SHP77 (cell line): ENCODE data around the gene HERC2.
"Not testable (repeated sequence)": the region's sequence is repeated elsewhere in the genome, so short reads cannot be mapped to it uniquely, and the experiment has no call there.

ENCODE experiments used
- DNase-seq, 2 experiments: peaks; one replicate each; lab custom pipeline; 2025; lab: John Stamatoyannopoulos, UW

Gene HERC2

GRCh38 chr15:28322129-28322588, at the start of gene HERC2:
Gene HERC2 (minus strand): TSS chr15:28322179. CDS start chr15:28321433, 746 bp downstream.
- not testable (repeated sequence) for DNase-seq

- not testable (repeated sequence) for DNase-seq
Measured at GRCh38 chr15:28365502-28365901, 43.5 kb upstream of the HERC2 start.

- not testable (repeated sequence) for DNase-seq
Measured at GRCh38 chr15:28357984-28358383, 36.0 kb upstream of the HERC2 start, which contains the start of gene GOLGA6L24. Gene GOLGA6L24 (minus strand): TSS chr15:28358084. CDS start chr15:28358023, 61 bp downstream.

GRCh38 chr15:28321358-28322078, 461 bp downstream of the HERC2 start:
- not testable (repeated sequence) for DNase-seq

- not testable (repeated sequence) for DNase-seq
Measured at GRCh38 chr15:28319725-28320124, 2.3 kb downstream of the HERC2 start.

- not testable (repeated sequence) for DNase-seq
Measured at GRCh38 chr15:28318828-28319227, 3.2 kb downstream of the HERC2 start.

- not testable (repeated sequence) for DNase-seq
Measured at GRCh38 chr15:28318122-28318521, 3.9 kb downstream of the HERC2 start.

GRCh38 chr15:28316958-28317357, 5.0 kb downstream of the HERC2 start:
- not testable (repeated sequence) for DNase-seq

- not testable (repeated sequence) for DNase-seq
Measured at GRCh38 chr15:28310454-28310853, 11.5 kb downstream of the HERC2 start.

GRCh38 chr15:28308718-28309117, 13.3 kb downstream of the HERC2 start:
- not testable (repeated sequence) for DNase-seq

- DNase-seq: not testable (repeated sequence)
Measured at GRCh38 chr15:28305700-28306099, 16.3 kb downstream of the HERC2 start.

GRCh38 chr15:28297434-28297833, 24.5 kb downstream of the HERC2 start:
- DNase-seq: not testable (repeated sequence)

- not testable (repeated sequence) for DNase-seq
Measured at GRCh38 chr15:28296814-28297213, 25.2 kb downstream of the HERC2 start.

GRCh38 chr15:28295009-28295563, 26.9 kb downstream of the HERC2 start:
- not testable (repeated sequence) for DNase-seq

- not testable (repeated sequence) for DNase-seq
Measured at GRCh38 chr15:28294560-28294959, 27.4 kb downstream of the HERC2 start.

GRCh38 chr15:28289694-28290463, 32.1 kb downstream of the HERC2 start:
- DNase-seq: no peak

GRCh38 chr15:28288830-28289693, 32.9 kb downstream of the HERC2 start:
- not testable (repeated sequence) for DNase-seq

- not testable (repeated sequence) for DNase-seq
Measured at GRCh38 chr15:28286659-28287058, 35.3 kb downstream of the HERC2 start.

GRCh38 chr15:28286031-28286430, 35.9 kb downstream of the HERC2 start:
- DNase-seq: no peak

- no peak for DNase-seq
Measured at GRCh38 chr15:28281876-28282275, 40.1 kb downstream of the HERC2 start.

- DNase-seq: no peak
Measured at GRCh38 chr15:28274635-28275034, 47.3 kb downstream of the HERC2 start.
